Heart right ventricle (tissue), 12 donors: ENCODE results near the gene FYN. TPM values are rescaled to one million over a fixed set of nuclear protein-coding genes. Genes with fewer than 3 reads are reported as not detected.

ENCODE experiments used
- polyA plus RNA-seq, 2 donors: library from polyadenylated mRNA; stranded (reverse); fragments of 200-250 nt; gene quantifications; one replicate each; pipeline ENCODE4 v1.2.3, GENCODE V29; 2013
- total RNA-seq, 10 donors: library from RNA; stranded (reverse); fragmentation: NEBNext Ultra II Directional in 3 of 10; extraction: Animal tissue kit (Norgen Biotek cat#: 25700) in 3 of 10; gene quantifications; one replicate each; pipeline versions ENCODE4 v1.2.1 to v1.2.4, GENCODE V29; 2021 to 2023
- donor health status: ischemic (EF 13 %, LVEDD 7.1; RV severe dilation, severe dysfunction).
- donor health status: healthy with polysubstance abuse.
- donor health status: DM: no; HTN: yes; CAD: no.
- donor health status: DM: no; HTN: no; CAD: no.
- donor health status: ischemic (EF 25% LVEDD 6.9; RV normal size, moderate dysfunction).
- donor health status: ischemic (EF 25% LVEDD 5.7; RV mildly dilated, moderate dysfunction).
- donor health status: healthy.
- donor health status: nonischemic (EF 11% LVEDD 7.7; RV severe dilation, severe dysfunction).
- donor health status: DM: yes; HTN: yes; CAD: no.
- donor health status: PGD.
- donor health status: ischemic (EF 29% LVEDD 5.4; RV normal size, mild dysfunction).
- donor health status: nonischemic (EF 23%, LVEDD 6.1; RV moderate dilation, normal function).

The FYN gene
- total and polyA plus RNA-seq, 12 donors, result 19.1 to 58.1 (median 42.2) TPM

Other genes with a start within 250 kb of the FYN start
- not detected for gene CCN6, start 180.7 kb upstream of the FYN start, total RNA-seq
- gene CCN6, start 180.7 kb upstream of the FYN start, polyA plus RNA-seq, result not detected
- gene TUBE1, start 214.0 kb upstream of the FYN start, total RNA-seq, result 10 to 100 TPM; 13.5 to 38.6 (median 22.6) TPM
- gene TUBE1, start 214.0 kb upstream of the FYN start, polyA plus RNA-seq, result 10 to 100 TPM in 1 of 2 donors, 1 to 10 TPM in 1; 9.0 to 43.5 TPM
- 10 to 100 TPM; 47.4 to 88.7 (median 59.8) TPM for gene FAM229B, start 214.1 kb upstream of the FYN start, total RNA-seq
- 10 to 100 TPM; 36.7 to 68.0 TPM for gene FAM229B, start 214.1 kb upstream of the FYN start, polyA plus RNA-seq